CD4-positive, alpha-beta T cell treated with Interferon alpha-2 for 1 hour (primary cell): ENCODE data around the gene EXOC3.

ENCODE experiments used
- DNase-seq, 2 donors: peaks; one replicate each; pipeline ENCODE4 v3.0.0-alpha.2; 2020 to 2022

EXOC3 gene

DNA sequence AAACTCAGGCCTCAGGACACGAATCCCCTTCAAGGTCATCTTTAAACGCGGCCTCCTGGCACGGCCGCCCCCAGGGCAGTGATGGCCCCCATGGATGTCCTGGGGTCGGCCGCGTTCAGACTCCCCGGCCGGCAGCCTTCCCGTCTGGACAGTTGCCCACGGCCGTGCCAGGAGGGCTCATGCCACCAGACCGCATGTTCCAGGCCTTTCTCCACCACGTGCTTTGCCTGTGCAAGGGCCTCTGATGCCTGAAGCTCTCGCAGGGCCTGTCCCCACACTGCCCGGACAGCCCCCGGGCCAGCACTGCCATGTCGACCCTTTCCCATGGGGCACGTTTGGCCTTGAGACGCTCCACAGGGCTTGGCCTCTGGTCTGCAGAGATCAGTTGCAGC lies 46.7 kb downstream of the EXOC3 start:
- no peak for DNase-seq

DNA sequence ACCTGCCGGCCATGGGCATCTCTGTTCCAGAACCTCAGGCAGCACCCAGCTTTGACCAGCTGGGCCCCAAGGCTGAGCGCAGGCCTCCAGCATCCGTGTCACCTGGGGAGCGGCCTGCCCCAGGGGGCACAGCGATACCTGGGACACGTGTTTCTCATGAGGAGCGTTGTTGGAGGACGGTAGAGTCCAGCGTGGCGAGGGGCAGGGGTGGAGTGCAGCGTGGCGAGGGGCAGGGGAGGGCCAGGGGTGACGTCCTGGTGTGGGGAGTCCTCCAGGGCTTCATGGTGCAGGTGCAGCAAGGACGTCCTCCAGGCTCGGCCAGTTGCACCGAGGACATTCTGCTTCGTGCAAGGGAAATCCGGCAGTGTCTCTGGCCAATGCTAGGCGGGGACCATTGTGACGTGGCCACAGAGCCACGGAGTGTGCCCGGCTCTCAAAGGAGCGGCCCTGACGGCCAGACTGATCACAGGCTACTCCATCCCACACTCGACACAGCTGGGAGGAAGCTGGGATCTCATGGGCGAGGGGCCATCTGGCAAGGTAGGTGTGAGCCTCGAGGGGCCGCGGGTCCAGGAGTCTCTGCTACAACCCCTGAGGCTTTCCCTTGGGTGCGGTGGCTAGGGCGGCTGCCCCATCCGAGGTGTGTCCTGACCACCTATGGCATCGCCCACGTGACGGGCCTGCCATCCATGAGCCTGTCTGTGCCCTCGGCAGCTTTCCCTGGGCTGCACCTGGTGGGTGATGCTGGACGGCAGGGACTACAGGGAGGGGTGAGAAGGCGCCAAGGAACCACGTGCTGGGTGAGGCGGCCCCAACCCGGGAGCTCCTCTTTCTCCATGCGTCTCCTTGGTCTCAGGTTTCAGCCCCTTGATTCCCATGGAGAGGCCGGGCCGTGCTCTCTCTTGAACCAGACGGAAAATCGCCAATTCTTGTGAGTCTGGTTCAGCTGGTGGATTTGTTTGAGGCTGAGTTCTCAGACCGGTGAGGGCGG lies 47.4 kb downstream of the EXOC3 start:
- no peak for DNase-seq

DNA sequence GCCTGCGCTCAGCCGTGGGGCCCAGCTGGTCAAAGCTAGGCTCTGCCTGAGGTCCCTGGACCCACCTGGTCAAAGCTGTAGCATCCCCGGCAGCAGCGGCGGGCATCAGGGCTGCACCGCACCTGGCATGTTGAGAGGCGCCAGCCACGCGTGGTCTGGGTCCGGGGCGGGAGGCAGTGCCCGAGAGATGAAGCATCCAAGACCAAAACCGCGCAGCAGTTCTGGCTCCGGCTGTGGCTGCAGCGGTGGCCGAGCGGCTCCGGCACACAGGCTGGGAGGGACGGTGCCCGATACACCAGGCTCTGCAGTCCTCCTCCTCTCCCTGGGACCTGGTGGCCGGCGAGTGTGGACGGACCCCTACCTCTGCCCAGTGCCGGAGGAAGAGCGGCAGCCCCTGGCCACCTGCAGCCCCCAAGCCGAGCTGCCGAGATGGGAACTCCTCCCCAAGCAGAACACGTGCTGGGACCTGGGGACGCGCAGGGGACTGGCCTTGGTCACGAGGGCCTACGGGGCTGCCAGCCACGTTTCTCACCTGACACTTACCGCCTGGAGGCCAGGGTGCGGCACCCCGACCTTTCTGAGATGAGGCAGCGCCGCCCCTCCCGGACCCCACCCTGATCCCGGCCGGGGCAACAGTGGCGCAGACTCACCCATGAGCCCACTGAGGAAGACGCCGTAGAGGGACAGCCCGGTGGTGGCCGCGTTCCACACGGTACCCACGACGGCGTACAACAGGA lies 48.3 kb downstream of the EXOC3 start:
- no peak for DNase-seq

DNA sequence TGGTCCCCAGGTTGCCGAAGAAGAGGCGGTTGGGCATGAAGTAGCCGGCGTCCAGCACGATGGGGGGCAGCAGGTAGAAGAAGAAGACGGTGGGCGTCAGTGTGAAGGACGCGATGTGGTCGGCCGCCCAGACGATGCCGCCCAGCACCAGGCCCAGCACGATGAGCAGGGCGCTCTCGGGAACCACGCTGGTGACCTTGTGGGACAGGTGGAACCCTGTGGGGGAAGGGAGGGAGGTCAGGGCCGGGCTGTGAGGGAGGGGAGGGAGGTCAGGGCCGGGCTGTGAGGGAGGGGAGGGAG lies 48.8 kb downstream of the EXOC3 start:
- DNase-seq: no peak

DNA sequence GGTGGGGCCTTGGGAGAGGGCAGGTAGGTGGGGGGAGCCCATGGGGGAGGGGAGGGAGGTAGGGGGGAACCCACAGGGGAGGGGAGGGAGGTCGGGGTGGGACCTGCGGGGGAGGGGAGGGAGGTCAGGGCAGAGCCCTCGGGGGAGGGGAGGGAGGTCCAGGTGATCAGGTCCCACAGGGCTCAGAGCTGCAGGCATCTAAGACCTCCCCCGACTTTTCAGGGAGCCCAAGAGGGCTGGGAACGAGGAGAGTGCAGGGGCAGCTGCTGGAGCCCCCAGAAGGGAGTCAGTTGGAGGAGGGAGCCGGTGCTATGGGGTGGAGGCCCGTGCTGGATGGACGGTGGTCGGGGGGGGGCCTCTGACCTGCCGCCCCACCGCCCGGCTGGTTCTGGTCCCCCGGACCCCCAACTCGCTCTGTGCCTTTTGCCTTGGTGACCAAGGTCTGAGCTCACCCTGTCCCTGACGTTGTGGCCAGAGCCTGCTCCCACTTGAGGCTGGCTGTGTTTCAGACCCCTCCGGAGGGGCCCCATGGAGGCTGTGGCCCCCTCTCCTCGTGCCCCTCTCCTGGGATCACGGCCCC lies 49.4 kb downstream of the EXOC3 start:
- no peak for DNase-seq

DNA sequence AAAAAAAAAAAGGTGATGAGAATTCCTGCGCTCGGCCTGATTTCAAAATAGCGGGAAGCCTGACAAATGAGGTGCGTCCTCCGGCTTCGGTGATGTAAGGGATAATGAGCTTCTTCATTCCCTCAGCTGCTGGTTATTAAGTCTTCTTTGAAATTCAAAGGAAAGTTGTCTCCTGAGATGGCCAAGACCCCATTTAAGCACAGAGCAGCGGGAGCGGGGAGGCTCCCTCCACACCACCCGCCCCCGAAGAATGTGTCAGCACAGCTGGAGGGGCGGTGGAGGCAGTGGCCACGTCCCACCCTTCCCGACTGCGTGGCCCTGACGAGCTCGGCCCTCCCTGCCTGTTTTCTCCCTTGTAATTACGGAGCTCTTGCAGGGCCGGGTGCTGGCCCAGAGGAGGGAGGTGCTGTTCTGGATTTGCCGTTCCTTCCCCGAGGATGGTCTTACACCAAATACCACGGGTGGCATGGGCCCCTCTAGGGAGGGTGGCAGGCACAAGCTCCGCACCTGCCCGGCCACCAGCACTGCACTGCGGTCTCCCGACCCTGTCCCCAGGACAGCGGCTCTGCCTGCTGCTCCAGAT lies 50.2 kb downstream of the EXOC3 start:
- no peak for DNase-seq

DNA sequence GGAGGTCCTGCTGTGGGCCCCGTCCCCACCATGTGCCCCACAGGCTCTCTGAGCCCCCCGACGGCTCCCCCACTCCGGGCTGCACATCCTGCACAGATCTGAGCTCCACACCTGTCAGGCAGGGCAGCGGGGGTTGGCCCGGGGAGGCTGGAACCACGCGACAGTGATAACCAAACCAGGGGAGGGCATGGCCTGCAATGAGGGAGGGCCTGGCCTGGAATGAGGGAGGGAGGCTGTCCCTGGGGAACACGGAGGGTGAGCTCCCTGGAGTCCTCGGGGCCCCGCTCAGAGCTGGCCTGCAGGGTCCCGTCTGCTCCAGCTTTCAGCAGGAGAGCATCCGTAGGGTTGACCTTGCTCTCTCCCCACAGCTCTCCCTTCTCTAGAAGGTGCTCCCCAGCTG lies 50.8 kb downstream of the EXOC3 start:
- DNase-seq: no peak

DNA sequence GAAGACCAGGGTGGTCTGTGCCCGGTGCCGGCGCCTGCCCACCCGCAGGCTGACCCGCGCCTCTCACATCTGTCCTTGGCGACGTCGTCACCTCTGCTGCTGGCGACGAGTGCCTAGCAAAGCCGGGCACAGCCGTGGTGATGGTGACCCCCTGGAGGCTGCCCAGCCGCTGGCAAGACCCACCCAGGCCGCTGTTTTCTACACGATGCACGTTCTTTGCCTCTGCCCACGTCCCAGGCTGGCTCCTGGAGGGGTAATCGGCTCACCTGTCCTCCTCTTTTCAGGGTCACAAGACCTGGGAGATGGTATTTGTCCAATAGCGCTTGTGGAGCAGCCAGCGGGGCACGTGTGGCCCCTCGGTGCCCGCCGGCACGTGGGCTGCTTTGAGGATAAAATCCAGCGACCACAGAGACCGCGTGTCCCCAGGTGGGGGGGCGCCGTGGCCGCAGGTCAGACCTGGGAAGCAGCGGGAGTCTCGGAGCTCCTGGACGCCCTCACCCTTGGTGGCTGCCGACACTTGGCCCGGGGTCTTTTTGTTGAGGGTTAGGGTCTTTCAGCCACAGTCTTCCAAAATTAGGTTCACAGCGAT lies 51.8 kb downstream of the EXOC3 start:
- DNase-seq: no peak

DNA sequence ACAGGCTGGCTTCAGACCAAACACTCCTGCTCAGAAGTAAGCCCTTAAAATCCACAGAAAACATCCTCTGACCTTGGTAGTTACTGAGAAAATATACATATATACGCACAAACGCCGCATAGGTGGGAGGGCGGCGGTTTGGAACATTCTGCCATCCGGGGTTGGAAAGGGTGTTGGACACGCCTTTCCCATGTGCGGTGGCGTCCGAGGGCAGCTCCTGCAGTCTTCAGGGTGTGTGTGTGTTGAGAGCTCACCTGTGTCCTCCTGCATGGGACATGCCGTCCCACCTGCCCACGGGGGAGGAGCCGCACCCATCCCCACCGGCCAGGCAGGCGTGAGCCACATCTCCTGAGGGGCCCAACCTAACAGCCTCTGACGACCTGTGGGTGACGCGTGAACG lies 53.1 kb downstream of the EXOC3 start:
- DNase-seq: no peak

DNA sequence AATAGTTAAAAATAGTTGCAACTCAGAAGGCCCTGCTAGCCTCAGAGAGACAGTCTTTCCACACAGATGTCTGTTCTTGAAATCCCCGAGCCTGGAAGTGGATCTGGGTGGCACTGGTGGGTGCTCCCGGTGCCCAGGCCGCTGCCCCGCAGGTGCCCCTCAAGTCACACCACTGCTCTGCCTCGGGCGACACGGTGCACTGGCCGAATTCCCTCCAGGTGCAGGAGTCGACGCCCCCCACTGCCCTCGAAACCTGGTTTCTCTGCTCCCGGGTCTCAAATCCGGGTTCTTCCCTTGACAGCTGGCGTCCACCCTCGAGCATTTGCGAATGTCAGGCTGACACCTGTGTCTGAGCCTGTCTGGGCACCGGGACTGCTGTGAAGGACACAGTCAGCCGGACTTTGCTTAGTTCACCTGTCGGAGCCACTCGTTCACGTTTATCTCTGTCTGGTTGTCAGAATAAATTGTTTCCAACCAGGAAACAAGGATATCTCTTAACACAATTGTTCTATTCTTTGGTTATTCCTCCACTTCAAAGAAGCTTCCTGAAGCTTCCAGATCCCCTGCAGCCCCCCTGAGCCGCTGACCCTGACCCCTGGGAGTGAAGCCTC lies 54.2 kb downstream of the EXOC3 start:
- DNase-seq: no peak

DNA sequence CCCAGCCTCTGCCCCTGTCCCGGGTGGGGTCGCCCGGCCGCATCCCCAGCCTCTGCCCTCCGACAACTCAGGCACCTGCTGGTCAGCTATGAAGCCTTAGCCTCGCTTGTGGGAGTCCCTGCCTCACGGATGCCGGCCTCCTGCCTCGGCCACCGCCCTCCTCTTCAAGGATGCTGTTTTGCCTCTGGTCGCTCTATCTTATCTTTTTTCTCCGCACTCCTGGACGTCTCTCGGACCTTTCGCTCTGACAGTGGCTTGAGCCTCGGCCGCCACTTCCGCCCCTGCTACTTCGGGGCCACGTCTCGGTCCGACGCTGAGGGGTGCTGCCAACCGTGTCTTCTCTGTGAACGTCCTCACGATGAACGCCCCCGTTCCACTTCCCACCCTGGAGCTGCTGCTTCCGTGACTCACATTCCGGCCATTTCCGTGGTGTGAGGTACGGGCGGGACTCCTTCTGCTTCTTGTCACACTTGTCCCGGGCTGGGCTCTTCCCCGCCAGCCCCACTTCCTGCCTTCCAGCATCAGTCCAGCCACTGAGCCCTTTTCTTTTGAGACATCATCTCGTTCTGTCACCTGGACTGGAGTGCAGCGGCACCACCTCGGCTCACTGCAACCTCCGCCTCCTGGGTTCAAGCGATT lies 55.0 kb downstream of the EXOC3 start:
- no peak for DNase-seq

DNA sequence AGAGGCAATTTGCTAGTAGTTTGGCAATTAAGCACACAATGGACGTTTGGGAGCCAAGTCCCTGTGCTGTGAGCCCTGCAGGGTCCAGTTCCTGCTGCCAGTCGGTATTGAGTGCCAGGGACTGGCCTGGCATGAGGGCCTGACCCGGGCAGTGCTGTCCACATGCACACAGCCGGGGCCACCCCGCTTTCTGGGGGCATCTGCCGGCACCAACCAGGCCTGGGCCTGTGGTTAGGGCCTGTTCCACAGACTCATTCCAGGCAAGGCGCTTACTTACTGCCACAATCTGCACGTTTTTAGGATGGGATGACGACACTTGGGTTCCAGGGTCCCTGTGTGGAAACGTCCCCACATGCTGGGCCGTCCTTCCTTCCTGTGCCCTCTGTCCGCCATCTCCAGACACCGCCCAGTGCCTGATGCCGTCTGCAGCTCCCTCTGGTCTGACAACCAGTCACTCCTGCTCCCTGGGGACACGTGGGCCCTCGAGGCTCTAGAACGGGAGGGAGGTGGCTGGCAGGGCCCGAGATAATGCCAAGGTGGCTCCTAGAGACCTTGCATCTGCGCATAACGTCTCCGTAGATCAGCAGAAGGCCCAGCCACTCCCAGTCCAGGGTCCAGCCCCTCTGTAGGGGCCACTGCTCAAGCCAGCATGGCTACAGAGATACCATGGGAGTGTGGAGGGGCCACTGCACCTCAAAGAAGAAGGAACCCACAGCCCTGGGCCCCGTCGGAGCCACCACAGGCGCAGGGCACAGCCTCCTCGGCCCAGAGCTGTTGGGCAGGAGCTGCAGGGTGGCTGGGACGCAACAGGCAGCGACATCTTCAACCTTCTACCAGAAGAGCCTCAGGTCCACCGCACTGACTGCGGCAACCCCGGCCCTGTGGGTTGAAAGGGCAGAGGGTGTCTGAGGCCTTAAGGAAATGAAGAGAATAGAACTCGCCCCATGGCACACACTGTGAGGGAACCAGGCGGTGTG lies 56.5 kb downstream of the EXOC3 start:
- no peak for DNase-seq

DNA sequence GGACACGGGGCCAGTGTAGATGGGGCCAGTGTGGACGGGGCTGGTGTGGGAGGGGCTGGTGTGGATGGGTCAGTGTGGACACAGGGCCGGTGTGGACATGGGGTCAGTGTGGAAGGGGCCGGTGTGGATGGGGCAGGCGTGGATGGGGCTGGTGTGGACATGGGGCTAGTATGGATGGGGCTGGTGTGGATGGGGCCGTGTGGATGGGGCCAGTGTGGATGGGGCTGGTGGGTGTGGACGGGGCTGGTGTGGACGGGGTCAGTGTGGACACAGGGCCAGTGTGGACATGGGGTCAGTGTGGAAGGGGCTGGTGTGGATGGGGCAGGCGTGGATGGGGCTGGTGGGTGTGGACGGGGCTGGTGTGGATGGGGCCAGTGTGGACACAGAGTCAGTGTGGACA lies 57.5 kb downstream of the EXOC3 start:
- no peak for DNase-seq

DNA sequence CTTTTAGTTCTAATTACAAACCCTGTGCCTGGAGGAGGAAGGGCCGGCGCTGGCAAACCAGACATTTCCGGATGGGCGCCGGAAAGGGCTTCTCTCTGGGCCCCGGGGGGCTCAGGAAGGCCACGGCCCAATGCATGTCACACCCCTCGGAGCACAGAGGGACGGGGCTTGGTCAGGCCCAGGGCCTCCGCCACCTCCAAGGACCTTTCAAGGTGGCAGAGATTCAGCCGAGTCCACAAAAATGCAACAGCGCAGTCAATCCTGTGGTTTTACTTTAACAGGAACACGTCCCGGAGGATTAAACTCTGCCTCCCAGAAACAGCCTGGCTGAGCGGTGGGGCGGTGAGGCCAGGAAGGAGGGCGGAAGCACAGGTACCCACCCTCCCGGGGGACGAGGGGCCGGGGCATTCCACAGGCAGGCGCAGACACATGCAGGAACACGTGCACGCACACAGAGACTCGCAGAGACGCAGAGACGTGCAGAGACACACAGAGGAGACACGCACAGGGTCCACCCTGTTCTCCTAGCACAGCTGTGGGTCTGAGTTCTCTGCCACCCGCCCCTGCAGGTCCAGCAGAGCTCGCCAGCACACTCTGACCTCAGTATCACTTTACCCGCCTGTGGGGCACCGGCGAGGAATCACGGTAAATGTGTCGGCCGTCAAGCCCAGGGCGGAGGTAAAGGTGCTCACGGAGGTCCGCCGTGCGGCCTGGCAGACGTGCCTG lies 58.3 kb downstream of the EXOC3 start:
- no peak for DNase-seq

DNA sequence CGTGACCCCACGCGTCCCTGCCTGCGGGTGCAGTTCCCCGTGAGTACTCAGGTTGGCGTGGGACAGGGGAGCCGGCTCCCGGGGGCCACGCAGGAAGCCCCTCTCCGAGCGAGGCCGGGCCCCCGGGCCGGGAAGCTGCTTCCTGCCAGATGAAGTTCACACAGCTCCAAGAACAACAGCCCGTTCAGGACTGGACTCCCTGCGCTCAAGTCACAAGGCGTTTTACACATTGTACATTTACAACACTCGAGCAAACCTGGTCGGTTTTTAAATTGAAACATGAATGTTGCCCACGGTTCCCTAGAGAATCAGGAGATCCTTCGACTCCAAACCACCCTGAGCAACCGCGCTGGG lies 58.8 kb downstream of the EXOC3 start:
- no peak for DNase-seq

DNA sequence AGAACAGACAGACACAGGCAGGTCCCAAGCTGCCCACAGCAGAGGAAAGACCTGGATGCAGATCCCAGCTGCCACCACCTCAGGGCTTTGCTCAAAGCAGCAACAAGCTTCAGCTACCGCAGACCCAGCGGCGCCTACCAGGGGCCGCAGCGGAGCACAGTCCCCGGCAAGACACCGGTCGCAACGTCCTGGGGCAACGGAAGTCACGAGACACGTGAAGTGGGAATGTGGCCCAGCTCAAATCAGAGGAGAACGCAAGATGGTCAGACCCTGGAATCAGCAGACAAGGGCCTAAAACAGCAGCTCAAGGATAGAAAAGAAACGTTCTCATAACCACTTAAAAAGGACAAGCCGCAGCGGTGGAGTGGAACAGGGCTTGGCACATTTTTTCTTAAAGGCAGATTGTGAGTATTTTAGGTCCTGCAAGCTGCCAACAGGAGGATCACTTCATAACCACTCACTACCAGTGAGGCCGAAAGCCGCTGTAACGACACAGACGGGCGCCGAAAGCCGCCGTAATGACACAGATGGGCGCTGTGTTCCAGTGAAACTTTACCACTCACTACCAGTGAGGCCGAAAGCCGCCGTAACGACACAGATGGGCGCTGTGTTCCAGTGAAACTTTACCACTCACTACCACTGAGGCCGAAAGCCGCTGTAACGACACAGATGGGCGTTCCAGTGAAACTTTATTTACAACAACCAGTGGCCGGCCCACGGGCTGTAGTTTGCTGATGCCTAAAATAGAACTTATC lies 59.5 kb downstream of the EXOC3 start:
- no peak for DNase-seq

DNA sequence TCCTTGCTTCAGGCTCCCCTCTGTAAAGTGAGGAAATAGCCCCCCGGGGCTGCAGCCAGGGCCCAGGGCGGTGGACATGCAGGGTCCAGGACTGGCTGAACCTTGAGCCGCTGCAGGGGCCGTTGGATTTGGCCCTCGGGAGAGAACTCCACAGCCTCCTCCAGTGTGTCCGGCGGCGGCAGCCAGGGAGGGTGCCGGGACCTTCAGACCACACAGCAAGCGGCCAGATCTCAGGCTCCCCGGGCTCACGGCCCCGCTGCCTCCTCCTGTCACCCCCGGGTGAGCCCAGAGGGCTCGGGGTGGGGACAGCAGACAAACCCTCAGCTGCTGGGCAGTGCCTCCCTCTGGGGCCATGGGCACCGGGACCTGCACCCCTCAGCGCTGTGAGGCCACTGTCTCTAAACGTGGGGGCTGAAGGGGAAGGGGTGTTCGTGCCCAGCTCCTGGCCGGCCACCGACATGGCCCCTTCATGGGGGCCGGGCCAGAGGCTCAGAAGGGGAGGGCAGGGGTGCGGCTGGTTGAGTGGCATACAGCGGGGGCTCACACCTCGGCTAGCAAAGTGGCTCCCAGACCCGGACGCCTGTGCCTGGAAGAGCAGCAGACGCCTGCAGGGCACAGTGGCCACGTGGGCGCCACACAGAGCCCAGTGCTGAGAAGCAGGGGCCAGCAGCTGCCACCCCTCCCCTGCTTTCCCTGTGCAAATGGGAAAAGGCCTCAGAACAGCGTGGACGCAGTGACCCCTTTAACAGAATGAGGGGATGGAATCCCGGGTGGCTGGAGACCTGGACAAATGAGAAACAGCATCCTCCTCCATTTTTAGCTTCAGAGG lies 61.6 kb downstream of the EXOC3 start:
- DNase-seq: no peak

DNA sequence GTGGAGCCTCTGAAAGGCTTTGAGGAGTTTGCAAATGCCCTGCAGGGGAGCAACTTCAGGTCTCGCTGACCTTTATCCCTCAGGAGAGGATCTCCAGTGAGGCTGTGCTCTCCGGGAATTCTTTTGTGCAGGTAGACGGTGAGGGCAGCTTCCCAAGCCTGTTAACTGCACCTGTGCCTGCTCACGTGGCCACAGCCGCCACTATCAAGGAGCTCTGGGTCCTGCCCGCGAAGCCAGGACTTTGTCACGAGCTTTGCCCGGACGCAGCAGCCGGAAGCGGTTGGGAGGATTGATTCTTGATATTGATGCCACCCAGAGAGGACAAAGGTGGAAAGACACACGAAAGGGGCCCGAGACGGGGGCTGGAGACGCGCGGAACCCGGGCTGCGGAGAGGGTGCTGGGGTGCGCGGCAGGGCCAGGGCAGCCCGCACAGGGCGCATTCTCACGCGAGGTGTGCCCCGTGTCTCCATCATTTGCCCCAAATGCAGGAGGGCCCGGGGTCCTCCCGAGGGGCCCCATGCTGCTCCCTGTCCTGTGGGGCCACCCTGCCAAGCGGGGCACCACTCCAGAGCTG lies 63.1 kb downstream of the EXOC3 start:
- no peak for DNase-seq
